Esophagus (tissue), 2 donors: ENCODE measurements around the gene POLL. TPM values are rescaled to one million over a fixed set of nuclear protein-coding genes. Genes with fewer than 3 reads are reported as not detected.

Experiments
- H3K27ac ChIP-seq, 2 donors: one replicate each; pipeline ENCODE4 v1.5.1; 2013; ENCODE audit warnings: low read depth in 2 of 2, mild to moderate bottlenecking in 2 of 2, inconsistent platforms in 1 of 2, low read length in 1 of 2, moderate library complexity in 1 of 2
- H3K27me3 ChIP-seq, 2 donors: one replicate each; pipeline ENCODE4 v1.6.1; 2013; ENCODE audit warnings: low read length in 2 of 2, control low read depth in 1 of 2, mild to moderate bottlenecking in 1 of 2; ENCODE audit not compliant: insufficient read depth in 2 of 2, control insufficient read depth in 1 of 2
- H3K36me3 ChIP-seq, 2 donors: one replicate each; pipeline ENCODE4 v1.6.1; 2013; ENCODE audit warnings: low read length in 1 of 2; ENCODE audit not compliant: control insufficient read depth in 2 of 2, insufficient read depth in 2 of 2
- H3K4me1 ChIP-seq, 2 donors: one replicate each; pipeline ENCODE4 v1.6.1; 2013; ENCODE audit warnings: low read length in 1 of 2; ENCODE audit not compliant: control insufficient read depth in 2 of 2, insufficient read depth in 2 of 2
- H3K4me3 ChIP-seq, 2 donors: one replicate each; pipeline ENCODE4 v1.5.1; 2013; ENCODE audit warnings: low read length in 2 of 2, mild to moderate bottlenecking in 2 of 2, low read depth in 1 of 2, moderate library complexity in 1 of 2
- H3K9me3 ChIP-seq, 2 donors: one replicate each; pipeline ENCODE4 v1.6.1; 2013; ENCODE audit warnings: mild to moderate bottlenecking in 2 of 2, low read depth in 1 of 2, low read length in 1 of 2, moderate library complexity in 1 of 2; ENCODE audit not compliant: control insufficient read depth in 2 of 2, insufficient read depth in 1 of 2
- WGBS, 2 donors: extraction: QIAGEN DNeasy Blood & Tissue Kit; methylation state at CpG; one replicate each; pipeline ENCODE4 v1.1.7; 2013; 5-methylcytosine and 5-hydroxymethylcytosine counted together
- polyA plus RNA-seq, 2 donors: library from polyadenylated mRNA; stranded (reverse); fragments of 200-250 nt; gene quantifications; one replicate each; pipeline ENCODE4 v1.2.3, GENCODE V29; 2013
- donor health status: healthy with polysubstance abuse.
- donor health status: Bipolar disorder and iron deficiency.

Gene POLL
- polyA plus RNA-seq, 2 donors: 13.5 to 24.0 TPM

GRCh38 chr10:101575580-101576210 lies 12.4 kb downstream of the POLL start:
- H3K9me3 ChIP-seq: peaks cover 0 to 5% of the 10 kb centered on the region in 2 donors
- peaks cover 0 to 7% of the 10 kb centered on the region in 2 donors for H3K4me1 ChIP-seq
- no peak overlapping the region for H3K27ac ChIP-seq
- no peaks in the 10 kb centered on the region for H3K27me3 ChIP-seq
- H3K4me3 ChIP-seq: no peak overlapping the region
- 83% methylated on average over 7 of the region's 7 CpGs for WGBS, 2 donors
- H3K36me3 ChIP-seq: peaks cover 0 to 18% of the 10 kb centered on the region in 2 donors

- WGBS, 2 donors: 77 to 86% methylated on average over 3 of the region's 3 CpGs
- Histone ChIP-seq H3K36me3 (peaks cover 0 to 15% of the 10 kb centered on the region in 2 donors), H3K4me1 (peaks cover 0 to 11% of the 10 kb centered on the region in 2 donors), H3K27me3 (no peaks in the 10 kb centered on the region), H3K4me3 (no peak overlapping the region), H3K27ac (no peak overlapping the region), H3K9me3 (peaks cover 0 to 5% of the 10 kb centered on the region in 2 donors)
Measured at GRCh38 chr10:101575091-101575490, 13.0 kb downstream of the POLL start.

- Histone ChIP-seq H3K4me3 (no peak overlapping the region), H3K4me1 (peaks cover 0 to 13% of the 10 kb centered on the region in 2 donors), H3K36me3 (peaks cover 0 to 6% of the 10 kb centered on the region in 2 donors), H3K27ac (no peak overlapping the region), H3K9me3 (peaks cover 0 to 5% of the 10 kb centered on the region in 2 donors), H3K27me3 (no peaks in the 10 kb centered on the region)
- 88 to 89% methylated on average over 25 of the region's 25 CpGs for WGBS, 2 donors
Measured at GRCh38 chr10:101573885-101574753, 13.9 kb downstream of the POLL start.

- H3K27ac ChIP-seq: no peak overlapping the region
- H3K9me3 ChIP-seq: peaks cover 0 to 5% of the 10 kb centered on the region in 2 donors
- H3K4me3 ChIP-seq: no peak overlapping the region
- no peaks in the 10 kb centered on the region for H3K36me3 ChIP-seq
- H3K4me1 ChIP-seq: peaks cover 0 to 13% of the 10 kb centered on the region in 2 donors
- peaks cover 0 to 2% of the 10 kb centered on the region in 2 donors for H3K27me3 ChIP-seq
- WGBS, 2 donors: 91 to 93% methylated on average over 2 of the region's 2 CpGs
Measured at GRCh38 chr10:101572785-101573184, 15.3 kb downstream of the POLL start.

- Histone ChIP-seq H3K4me3 (no peak overlapping the region), H3K4me1 (peaks cover 0 to 13% of the 10 kb centered on the region in 2 donors), H3K27me3 (peaks cover 0 to 2% of the 10 kb centered on the region in 2 donors), H3K9me3 (peaks cover 0 to 5% of the 10 kb centered on the region in 2 donors), H3K36me3 (no peaks in the 10 kb centered on the region), H3K27ac (no peak overlapping the region)
- WGBS, 2 donors: 87 to 90% methylated on average over 7 of the region's 7 CpGs
Measured at GRCh38 chr10:101572126-101572525, 15.9 kb downstream of the POLL start.

- no peak overlapping the region for H3K4me3 ChIP-seq
- no peak overlapping the region for H3K27ac ChIP-seq
- H3K9me3 ChIP-seq: peaks cover 0 to 5% of the 10 kb centered on the region in 2 donors
- peaks cover 0 to 4% of the 10 kb centered on the region in 2 donors for H3K27me3 ChIP-seq
- WGBS, 2 donors: 64 to 73% methylated on average over 8 of the region's 8 CpGs
- no peaks in the 10 kb centered on the region for H3K36me3 ChIP-seq
- H3K4me1 ChIP-seq: peaks cover 0 to 17% of the 10 kb centered on the region in 2 donors
Measured at GRCh38 chr10:101571271-101571925, 16.7 kb downstream of the POLL start.

GRCh38 chr10:101570428-101571270 lies 17.4 kb downstream of the POLL start:
- H3K4me1 ChIP-seq: peaks cover 0 to 21% of the 10 kb centered on the region in 2 donors
- peak overlapping the region; percentile 12 to 59 for H3K4me3 ChIP-seq
- WGBS, 2 donors: 8% methylated on average over 36 to 37 of the region's 37 CpGs
- no peaks in the 10 kb centered on the region for H3K36me3 ChIP-seq
- H3K27me3 ChIP-seq: peaks cover 0 to 9% of the 10 kb centered on the region in 2 donors
- peaks cover 0 to 5% of the 10 kb centered on the region in 2 donors for H3K9me3 ChIP-seq
- H3K27ac ChIP-seq: no peak overlapping the region

GRCh38 chr10:101569622-101570427 lies 18.2 kb downstream of the POLL start:
- 1 to 2% methylated on average over 46 to 56 of the region's 56 CpGs for WGBS, 2 donors
- H3K27me3 ChIP-seq: peaks cover 0 to 9% of the 10 kb centered on the region in 2 donors

More at GRCh38 chr10:101569622-101570427, 18.2 kb downstream of the POLL start:
- H3K4me3 ChIP-seq: peak overlapping the region; percentile 57 to 59
- H3K36me3 ChIP-seq: no peaks in the 10 kb centered on the region
- peaks cover 0 to 20% of the 10 kb centered on the region in 2 donors for H3K4me1 ChIP-seq
- H3K27ac ChIP-seq: peak overlapping the region in 1 of 2 donors; percentile 47
- peaks cover 0 to 5% of the 10 kb centered on the region in 2 donors for H3K9me3 ChIP-seq
